ENCODE results near the gene ZBTB8OS. TPM values are rescaled to one million over a fixed set of nuclear protein-coding genes. Genes with fewer than 3 reads are reported as not detected.

ZBTB8OS gene
- total RNA-seq, 1 donor from 2014 or later: 53.1 TPM

DNA sequence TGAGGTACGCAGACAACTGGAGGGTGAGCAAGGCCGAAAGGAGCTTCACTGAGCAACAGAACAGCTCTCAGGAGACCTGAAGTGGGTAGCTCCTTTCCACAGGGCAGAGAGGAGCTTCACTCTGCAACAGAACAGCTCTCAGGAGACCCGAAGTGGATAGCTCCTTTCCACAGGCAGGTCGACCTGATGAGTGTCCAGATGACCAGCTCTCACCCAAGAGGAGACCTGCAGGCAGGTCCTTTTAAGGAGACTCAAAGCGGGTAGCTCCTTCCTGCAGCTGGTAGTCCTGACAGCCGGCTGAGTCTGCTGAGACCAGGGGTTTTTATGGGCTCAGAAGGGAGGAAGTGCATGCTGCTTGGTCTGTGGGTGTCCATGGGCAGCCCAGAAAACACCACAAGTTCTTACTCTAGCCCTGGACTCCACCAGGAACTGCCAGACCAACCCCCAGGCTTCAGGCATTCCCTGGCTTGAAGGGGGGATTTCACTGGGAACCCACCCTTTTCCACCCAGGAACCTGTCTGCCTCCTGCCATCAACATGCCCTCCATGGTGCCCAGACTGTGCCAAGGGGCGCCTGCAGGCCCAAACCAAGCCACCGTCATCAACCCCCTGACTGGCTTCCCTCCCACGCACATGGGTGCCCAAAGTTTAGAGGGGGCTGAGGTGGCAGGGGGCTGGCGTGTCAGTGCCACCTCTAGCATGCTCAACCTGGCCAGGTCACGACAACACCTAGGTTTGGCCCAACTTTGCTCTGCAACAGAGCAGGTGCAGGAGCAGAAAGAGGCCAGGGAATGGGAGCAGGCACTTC, 43.6 kb downstream of the ZBTB8OS start:
- no peak for TF ChIP-seq CTCF (conservative IDR thresholded peaks at IDR 0.05; ENCODE audit: low read depth, low read length)
- no peak overlapping the region for H3K4me3 ChIP-seq (ENCODE audit: low read depth, low read length)
- no peak for DNase-seq (ENCODE audit: low read depth)

DNA sequence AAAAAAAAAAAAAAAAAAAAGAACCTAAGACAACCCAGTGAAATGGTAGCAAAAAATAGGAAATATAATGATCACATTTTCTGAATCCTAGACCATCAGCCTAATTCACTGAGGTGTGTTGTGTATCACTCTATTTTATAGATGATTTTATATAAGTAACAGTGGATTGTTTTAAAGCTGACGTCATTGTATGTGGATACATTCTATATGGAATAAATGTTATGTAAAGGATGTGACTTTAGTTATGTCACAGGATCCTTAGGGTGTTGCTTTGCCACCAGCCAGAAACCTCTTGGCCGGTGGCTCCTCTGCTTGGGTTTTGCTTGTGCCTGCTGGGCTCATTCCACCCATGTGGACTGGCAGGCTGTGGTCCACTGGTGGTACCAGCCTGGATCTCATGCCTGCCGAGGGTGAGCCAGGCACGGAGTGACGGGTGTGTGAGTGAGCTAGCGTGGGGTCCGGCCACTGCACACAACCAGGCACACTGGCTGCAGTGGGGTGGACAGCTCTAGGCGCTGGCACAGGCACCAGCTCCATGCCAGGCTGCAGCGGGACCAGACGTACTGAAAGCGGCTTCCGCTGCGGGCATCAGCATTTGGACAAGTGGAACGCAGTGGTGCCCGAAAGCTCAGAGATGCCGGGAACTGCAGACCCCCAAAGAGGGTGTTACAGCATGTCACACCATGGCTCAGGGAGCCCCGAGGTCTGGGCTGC, 44.5 kb downstream of the ZBTB8OS start:
- DNase-seq (ENCODE audit: low read depth): no peak
- TF ChIP-seq CTCF (conservative IDR thresholded peaks at IDR 0.05; ENCODE audit: low read depth, low read length): no peak
- H3K4me3 ChIP-seq (ENCODE audit: low read depth, low read length): no peak overlapping the region

DNA sequence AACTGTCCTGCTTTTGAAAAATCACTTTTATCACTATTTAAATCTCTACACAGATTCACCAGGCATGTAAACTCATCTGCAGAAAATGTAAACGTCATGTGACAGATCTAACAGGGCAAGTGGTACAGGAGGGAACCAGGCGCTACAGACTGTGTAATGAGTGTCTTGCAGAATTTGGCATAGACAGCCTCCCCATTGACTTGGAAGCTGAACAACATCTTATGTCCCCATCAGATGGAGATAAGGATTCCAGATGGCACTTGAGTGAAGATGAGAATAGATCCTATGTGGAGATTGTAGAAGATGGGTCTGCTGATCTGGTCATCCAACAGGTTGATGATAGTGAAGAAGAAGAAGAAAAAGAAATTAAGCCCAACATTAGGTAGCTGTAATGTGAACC, 50.3 kb downstream of the ZBTB8OS start:
- TF ChIP-seq CTCF (conservative IDR thresholded peaks at IDR 0.05; ENCODE audit: low read depth, low read length): no peak
- no peak for DNase-seq (ENCODE audit: low read depth)
- no peak overlapping the region for H3K4me3 ChIP-seq (ENCODE audit: low read depth, low read length)

- no peak overlapping the region for H3K4me3 ChIP-seq (ENCODE audit: low read depth, low read length)
- no peak for TF ChIP-seq CTCF (conservative IDR thresholded peaks at IDR 0.05; ENCODE audit: low read depth, low read length)
- DNase-seq (ENCODE audit: low read depth): no peak
Measured at GRCh38 chr1:32592943-32593342, 57.4 kb downstream of the ZBTB8OS start.

- H3K4me3 ChIP-seq (ENCODE audit: low read depth, low read length): no peak overlapping the region
- no peak for TF ChIP-seq CTCF (conservative IDR thresholded peaks at IDR 0.05; ENCODE audit: low read depth, low read length)
- no peak for DNase-seq (ENCODE audit: low read depth)
Measured at GRCh38 chr1:32580348-32581017, 69.9 kb downstream of the ZBTB8OS start.

Other genes with a start within 250 kb of the ZBTB8OS start
- gene ZBTB8B, start 185.5 kb downstream of the ZBTB8OS start, total RNA-seq: 0.07 and 0.23 TPM in 2 replicates
- gene ZBTB8A, start 111.1 kb downstream of the ZBTB8OS start, total RNA-seq: 3.2 and 4.4 TPM in 2 replicates
- gene RBBP4, start 658 bp upstream of the ZBTB8OS start, total RNA-seq: 175 and 246 TPM in 2 replicates
- gene SYNC, start 52.2 kb upstream of the ZBTB8OS start, total RNA-seq: 6.6 and 10.3 TPM in 2 replicates
- 90.9 and 169 TPM in 2 replicates for gene YARS1, start 166.8 kb upstream of the ZBTB8OS start, total RNA-seq
- 14.3 and 26.6 TPM in 2 replicates for gene S100PBP, start 167.1 kb upstream of the ZBTB8OS start, total RNA-seq
- not detected in 2 replicates for gene FNDC5, start 220.4 kb upstream of the ZBTB8OS start, total RNA-seq
- gene HPCA, start 235.9 kb upstream of the ZBTB8OS start, total RNA-seq: 0.14 TPM in 1 of 2 replicates, not detected in the other